A549 (cell line): ENCODE results near the gene XPOT. TPM values are rescaled to one million over a fixed set of nuclear protein-coding genes. Genes with fewer than 3 reads are reported as not detected.

Experiments
- ATAC-seq, 2 experiments: fragments of 200-7000 bp in 1 of 2; fragments of >200 bp in 1 of 2; cut with Nextera tagmentation in 1 of 2; cut with Tn5 transposase in 1 of 2; 3 replicates each; pipeline versions ENCODE4 v1.8.0 to v1.9.1; 2018 to 2020; ENCODE audit warnings: mild to moderate bottlenecking in 1 of 2, moderate library complexity in 1 of 2
- CTCF ChIA-PET: fragments of 300-600 bp; sonication (Branson Sonifier 250); formaldehyde crosslinking; extraction: SDS; loops from one replicate; lab custom pipeline; 2021; ENCODE audit warnings: antibody characterized with exemption, inconsistent platforms; lab: Yijun Ruan, JAX
- POLR2A ChIA-PET: fragments of 350-600 bp; formaldehyde crosslinking; extraction: SDS; loops from one replicate; lab custom pipeline; 2021; ENCODE audit warnings: antibody characterized with exemption, inconsistent platforms; lab: Yijun Ruan, JAX
- DNase-seq, 2 experiments: peaks; one replicate each; pipeline versions ENCODE4 v3.0.0 to v3.0.0-alpha.2; 2011 to 2016; ENCODE audit warnings: low read depth in 1 of 2, low spot score in 1 of 2
- FAIRE-seq: peaks from 2 replicates; lab custom pipeline; 2011; peaks lifted over from hg19 to GRCh38; lab: Jason Lieb, UNC
- H3K27ac ChIP-seq, 2 experiments: fragments of >200 bp; sonication (Bioruptor Twin); formaldehyde crosslinking; 3 replicates each; pipeline ENCODE4 v1.5.1; 2016 to 2017
- H3K4me1 ChIP-seq: fragments of >200 bp; sonication (Bioruptor Twin); formaldehyde crosslinking; 3 replicates; pipeline ENCODE4 v1.6.1; 2016
- H3K4me2 ChIP-seq: fragments of >200 bp; sonication (Bioruptor Twin); formaldehyde crosslinking; 3 replicates; pipeline ENCODE4 v1.6.1; 2016
- H3K4me3 ChIP-seq: fragments of >200 bp; sonication (Bioruptor Twin); formaldehyde crosslinking; 3 replicates; pipeline ENCODE4 v1.5.1; 2016
- H3K9me3 ChIP-seq: fragments of >200 bp; sonication (Bioruptor Twin); formaldehyde crosslinking; 3 replicates; pipeline ENCODE4 v1.6.1; 2016
- BCL3 ChIP-seq: fragments of >200 bp; sonication (Bioruptor Twin); formaldehyde crosslinking; IDR thresholded peaks from 3 replicates; pipeline ENCODE4 v1.6.1; 2016
- BHLHE40 ChIP-seq: IDR thresholded peaks from 2 replicates; pipeline ENCODE4 v1.6.1; 2012; ENCODE audit warnings: low read depth, low read length, inconsistent platforms
- CBX2 ChIP-seq: fragments of 200-600 bp; sonication (generic); IDR thresholded peaks from 2 replicates; pipeline ENCODE4 v1.6.1; 2016; ENCODE audit warnings: low read depth, mild to moderate bottlenecking, borderline replicate concordance
- ELK1 ChIP-seq: fragments of 150-350 bp; IDR thresholded peaks from 2 replicates; pipeline ENCODE4 v1.6.1; 2014; ENCODE audit warnings: low read depth, mild to moderate bottlenecking, low read length
- FOSL2 ChIP-seq, 2 experiments: fragments of 450-650 bp in 1 of 2; fragments of >200 bp in 1 of 2; sonication (Bioruptor Twin) in 1 of 2; formaldehyde crosslinking; IDR thresholded peaks; 2 replicates each; pipeline versions ENCODE4 v1.5.0 to v1.6.1; 2016 to 2020; ENCODE audit warnings: mild to moderate bottlenecking in 1 of 2, moderate library complexity in 1 of 2
- FOXS1 ChIP-seq: fragments of 250-450 bp; sonication (Bioruptor Pico); IDR thresholded peaks from 2 replicates; pipeline ENCODE4 v1.5.0; 2020; ENCODE audit warnings: mild to moderate bottlenecking, moderate library complexity
- HDAC2 ChIP-seq: fragments of 200-600 bp; sonication (generic); IDR thresholded peaks from 2 replicates; pipeline ENCODE4 v1.6.1; 2016
- HOXB13 ChIP-seq: fragments of 250-450 bp; sonication (Bioruptor Pico); IDR thresholded peaks from 2 replicates; pipeline ENCODE4 v1.5.0; 2020; ENCODE audit warnings: low read depth, mild to moderate bottlenecking, moderate library complexity
- HOXB5 ChIP-seq: fragments of 250-450 bp; sonication (Bioruptor Pico); IDR thresholded peaks from 2 replicates; pipeline ENCODE4 v1.5.0; 2020; ENCODE audit warnings: mild to moderate bottlenecking, moderate library complexity
- KDM1A ChIP-seq: fragments of 200-600 bp; sonication (generic); IDR thresholded peaks from 2 replicates; pipeline ENCODE4 v1.6.1; 2016; ENCODE audit warnings: low read depth, mild to moderate bottlenecking
- MAFK ChIP-seq: fragments of 450-650 bp; IDR thresholded peaks from 2 replicates; pipeline ENCODE4 v1.6.1; 2014; ENCODE audit not compliant: partially characterized antibody
- PHF8 ChIP-seq: fragments of 200-600 bp; sonication (generic); IDR thresholded peaks from 2 replicates; pipeline ENCODE4 v1.6.1; 2016; ENCODE audit warnings: low read depth, mild to moderate bottlenecking, antibody characterized with exemption, moderate library complexity, borderline replicate concordance
- RCOR1 ChIP-seq: fragments of 150-350 bp; IDR thresholded peaks from 2 replicates; pipeline ENCODE4 v1.6.1; 2014; ENCODE audit warnings: antibody characterized with exemption, low read length, low read depth
- SMC3 ChIP-seq: fragments of >200 bp; sonication (Bioruptor Twin); formaldehyde crosslinking; IDR thresholded peaks from 3 replicates; pipeline ENCODE4 v1.6.1; 2018; ENCODE audit warnings: inconsistent platforms
- TP53 ChIP-seq: fragments of 250-450 bp; sonication (Bioruptor Pico); IDR thresholded peaks from 2 replicates; pipeline ENCODE4 v1.5.0; 2021; ENCODE audit warnings: mild to moderate bottlenecking, moderate library complexity
- ZSCAN20 ChIP-seq: fragments of 250-450 bp; sonication (Bioruptor Pico); IDR thresholded peaks from 2 replicates; pipeline ENCODE4 v1.8.0; 2022; ENCODE audit warnings: mild to moderate bottlenecking, moderate library complexity
- WGBS: methylation state at CpG from one replicate; pipeline ENCODE4 v1.1.6; 2017; ENCODE audit errors: missing lambda C conversion rate; 5-methylcytosine and 5-hydroxymethylcytosine counted together
- polyA plus RNA-seq, 4 experiments: library from polyadenylated mRNA; depleted of rRNA in 3 of 4; stranded (reverse); fragments of >200 nt; fragmentation: RNase III in 1 of 4; extraction: RNeasy Plus Mini Kit Qiagen cat#74134 plus additional on column Dnase treatment in 1 of 4; gene quantifications; 2 replicates in 3 of 4; 3 replicates in 1 of 4; pipeline ENCODE4 v1.2.3, GENCODE V29; 2011 to 2017
- TF ChIP-seq, protein P1 (sequence below): IDR thresholded peaks from 2 replicates; pipeline ENCODE4 v1.6.1; 2012; ENCODE audit warnings: low read depth, borderline replicate concordance

The XPOT gene
- polyA plus RNA-seq, 2 of the 4 experiments (the other 2 are of a cell fraction): 65.9 to 229 TPM

- WGBS: 92% methylated on average over 4 of the region's 4 CpGs
- ChIA-PET CTCF (no interaction called here), POLR2A (no interaction called here)
- Histone ChIP-seq H3K4me3 (no peak overlapping the region), H3K9me3 (peaks cover 10% of the 10 kb centered on the region; the same call in 2 of the 3 replicates), H3K27ac (no peak overlapping the region), H3K4me1 (0 out of 3 replicates have a peak, but pooled peaks cover 3% of the 10 kb centered on the region), H3K4me2 (no peak overlapping the region)
- FAIRE-seq: no peak
- no peak for ATAC-seq
- no peak for TF ChIP-seq PHF8
- no peak for TF ChIP-seq HOXB13 (CRISPR knock-in tag)
- TF ChIP-seq HOXB5: no peak
- TF ChIP-seq TP53 (CRISPR knock-in tag): no peak
- TF ChIP-seq CBX2: no peak
- TF ChIP-seq KDM1A: 0 out of 2 replicates have a peak, but pooled peaks have one; percentile 61
- DNase-seq: no peak
Measured at GRCh38 chr12:64475518-64475917, 71.3 kb downstream of the XPOT start.

DNA sequence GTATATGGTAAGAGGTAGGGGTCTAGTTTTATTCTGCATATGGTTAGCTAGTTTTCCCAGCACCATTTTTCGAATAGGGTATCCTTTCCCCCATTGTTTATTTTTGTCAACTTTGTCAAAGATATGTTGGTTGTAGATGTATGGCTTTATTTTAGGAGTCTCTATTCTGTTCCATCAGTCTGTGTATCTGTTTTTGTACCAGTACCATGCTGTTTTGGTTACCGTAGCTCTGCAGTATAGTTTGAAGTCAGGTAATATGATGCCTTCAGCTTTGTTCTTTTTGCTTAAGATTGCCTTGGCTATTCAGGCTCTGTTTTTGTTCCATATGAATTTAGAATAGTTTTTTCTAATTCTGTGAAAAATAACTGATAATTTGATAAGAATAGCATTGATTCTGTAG, 72.7 kb downstream of the XPOT start:
- CTCF ChIA-PET: no interaction called here
- FAIRE-seq: no peak

DNA sequence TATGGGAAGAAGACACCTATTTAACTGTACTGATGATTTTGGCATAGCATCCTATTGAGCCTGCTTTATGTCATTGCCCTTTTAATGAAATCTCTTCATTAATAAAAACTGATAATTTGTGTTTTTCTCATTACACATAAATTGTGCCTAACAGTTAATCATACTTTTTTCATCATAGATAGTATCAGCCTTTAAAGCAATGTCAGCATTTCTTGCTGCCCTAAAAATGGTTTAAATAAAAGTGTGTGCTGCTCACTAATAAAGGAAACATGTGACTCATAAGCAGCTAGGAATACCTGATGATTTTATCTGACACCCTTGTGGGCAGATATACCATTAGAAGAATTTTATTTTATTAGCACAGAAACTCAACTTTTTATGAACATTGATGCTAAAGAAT, 74.5 kb downstream of the XPOT start:
- Histone ChIP-seq H3K9me3 (peaks cover 10% of the 10 kb centered on the region; the same call in 2 of the 3 replicates), H3K4me3 (no peak overlapping the region), H3K27ac (no peak overlapping the region), H3K4me1 (0 out of 3 replicates have a peak, but pooled peaks cover 3% of the 10 kb centered on the region), H3K4me2 (no peak overlapping the region)
- FAIRE-seq (no peak), ATAC-seq (no peak), DNase-seq (no peak)
- ChIA-PET CTCF (no interaction called here), POLR2A (no interaction called here)
- TF ChIP-seq MAFK (peak; percentile 97), RCOR1 (no peak), ELK1 (no peak), SMC3 (no peak), FOXS1 (CRISPR knock-in tag) (no peak), BHLHE40 (no peak)
- TF ChIP-seq, protein P1, sequence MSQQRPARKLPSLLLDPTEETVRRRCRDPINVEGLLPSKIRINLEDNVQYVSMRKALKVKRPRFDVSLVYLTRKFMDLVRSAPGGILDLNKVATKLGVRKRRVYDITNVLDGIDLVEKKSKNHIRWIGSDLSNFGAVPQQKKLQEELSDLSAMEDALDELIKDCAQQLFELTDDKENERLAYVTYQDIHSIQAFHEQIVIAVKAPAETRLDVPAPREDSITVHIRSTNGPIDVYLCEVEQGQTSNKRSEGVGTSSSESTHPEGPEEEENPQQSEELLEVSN: no peak
- TF ChIP-seq, all 56 proteins: peak for 1

More for the DNA sequence above, 72.7 kb downstream of the XPOT start:
- no peak for DNase-seq
- POLR2A ChIA-PET: no interaction called here
- H3K4me2 ChIP-seq: no peak overlapping the region
- no peak for TF ChIP-seq FOSL2 (IDR thresholded peaks at IDR 0.05)
- TF ChIP-seq FOSL2 (CRISPR knock-in tag; IDR thresholded peaks at IDR 0.05): no peak
- TF ChIP-seq BCL3: no peak
- TF ChIP-seq, protein P1: no peak
- 0 out of 2 replicates have a peak, but pooled peaks have one; percentile 66 for TF ChIP-seq KDM1A
- peak; percentile 47; the same call in 1 of the 2 replicates for TF ChIP-seq HDAC2
- TF ChIP-seq ZSCAN20 (CRISPR knock-in tag): no peak
- peaks cover 10% of the 10 kb centered on the region; the same call in 2 of the 3 replicates for H3K9me3 ChIP-seq
- ATAC-seq: no peak
- H3K4me1 ChIP-seq: 0 out of 3 replicates have a peak, but pooled peaks cover 3% of the 10 kb centered on the region
- 96% methylated on average over 2 of the region's 2 CpGs for WGBS
- no peak overlapping the region for H3K27ac ChIP-seq
- H3K4me3 ChIP-seq: no peak overlapping the region
